Breast epithelium (tissue), 4 donors: Measurements from ENCODE around the gene GNE. TPM values are rescaled to one million over a fixed set of nuclear protein-coding genes. Genes with fewer than 3 reads are reported as not detected.

Experiments used
- DNase-seq, 2 donors: peaks; one replicate each; pipeline ENCODE4 v3.0.0-alpha.2; 2019; ENCODE audit warnings: low spot score in 2 of 2
- H3K27ac ChIP-seq, 2 donors: fragments of 200-600 bp; sonication (generic) in 1 of 2; one replicate each; pipeline ENCODE4 v1.5.1; 2016 to 2019; ENCODE audit warnings: mild to moderate bottlenecking in 1 of 2
- H3K27me3 ChIP-seq, 2 donors: fragments of 200-600 bp; sonication (generic) in 1 of 2; one replicate each; pipeline versions ENCODE4 v1.5.1 to v1.6.0; 2017 to 2019; ENCODE audit warnings: control low read depth in 1 of 2, mild to moderate bottlenecking in 1 of 2
- H3K36me3 ChIP-seq: fragments of 200-600 bp; one replicate; pipeline ENCODE4 v1.5.1; 2019
- H3K4me1 ChIP-seq, 2 donors: fragments of 200-600 bp; sonication (generic); one replicate each; pipeline ENCODE4 v1.5.1; 2016 to 2019; ENCODE audit warnings: control low read depth in 1 of 2
- H3K4me3 ChIP-seq, 3 donors: fragments of 200-600 bp; sonication (generic); 1 replicate in 2 of 3; 2 replicates in 1 of 3; pipeline ENCODE4 v1.5.1; 2016 to 2019; ENCODE audit warnings: mild to moderate bottlenecking in 3 of 3, moderate library complexity in 2 of 3
- H3K9me3 ChIP-seq, 2 donors: fragments of 200-600 bp; sonication (generic) in 1 of 2; one replicate each; pipeline ENCODE4 v1.5.1; 2016 to 2019; ENCODE audit warnings: control low read depth in 1 of 2
- CTCF ChIP-seq, 3 donors: fragments of 450-650 bp; IDR thresholded peaks; one replicate each; pipeline ENCODE4 v1.5.1; 2016 to 2017; ENCODE audit warnings: antibody characterized with exemption in 3 of 3, mild to moderate bottlenecking in 3 of 3, moderate library complexity in 3 of 3
- POLR2A ChIP-seq: fragments of 450-650 bp; IDR thresholded peaks from one replicate; pipeline ENCODE4 v1.6.1; 2016; ENCODE audit warnings: antibody characterized with exemption, mild to moderate bottlenecking, moderate library complexity
- POLR2AphosphoS5 ChIP-seq, 3 donors: sonication (generic); formaldehyde crosslinking; IDR thresholded peaks; one replicate each; pipeline ENCODE4 v1.6.1; 2017; ENCODE audit warnings: antibody characterized with exemption in 3 of 3
- intact Hi-C: fragments of 100-400 bp; cut with DNase I; formaldehyde crosslinking; loops from one replicate; pipeline ENCODE4 v1.15.1; 2023; ENCODE audit warnings: low total_unique reads
- total RNA-seq, 3 donors: library from RNA; depleted of rRNA; stranded (reverse); fragments of >200 nt; gene quantifications; one replicate each; pipeline ENCODE4 v1.1.0, GENCODE V29; 2016

The GNE gene
- total RNA-seq, 3 donors from 2014 or later, result 24.9 to 38.2 (median 35.1) TPM

- H3K4me1 ChIP-seq, result no peaks in the 10 kb centered on the region
Measured at GRCh38 chr9:36237230-36237629, 21.0 kb downstream of the GNE start.

GRCh38 chr9:36222449-36222848, 35.8 kb downstream of the GNE start:
- H3K27me3 ChIP-seq, result no peaks in the 10 kb centered on the region
- no peak for TF ChIP-seq POLR2A
- TF ChIP-seq CTCF (IDR thresholded peaks at IDR 0.05), result no peak
- TF ChIP-seq POLR2AphosphoS5 (IDR thresholded peaks at IDR 0.05), result no peak
- H3K4me3 ChIP-seq, result no peak overlapping the region
- peaks cover 6 to 8% of the 10 kb centered on the region in 2 donors for H3K9me3 ChIP-seq
- DNase-seq, result no peak
- H3K36me3 ChIP-seq, result peaks cover 9% of the 10 kb centered on the region
- intact Hi-C loops, result no loop called here
- no peak overlapping the region for H3K27ac ChIP-seq
- no peaks in the 10 kb centered on the region for H3K4me1 ChIP-seq

More at GRCh38 chr9:36237230-36237629, 21.0 kb downstream of the GNE start:
- no peaks in the 10 kb centered on the region for H3K9me3 ChIP-seq
- no peak overlapping the region for H3K27ac ChIP-seq
- intact Hi-C loops, result no loop called here
- TF ChIP-seq CTCF (IDR thresholded peaks at IDR 0.05), result no peak
- TF ChIP-seq POLR2A, result no peak
- no peak for TF ChIP-seq POLR2AphosphoS5 (IDR thresholded peaks at IDR 0.05)
- H3K27me3 ChIP-seq, result no peaks in the 10 kb centered on the region
- no peak for DNase-seq
- no peak overlapping the region for H3K4me3 ChIP-seq
- H3K36me3 ChIP-seq, result no peaks in the 10 kb centered on the region

- Histone ChIP-seq H3K4me1 (no peaks in the 10 kb centered on the region), H3K27ac (no peak overlapping the region), H3K36me3 (peaks cover 9% of the 10 kb centered on the region), H3K27me3 (no peaks in the 10 kb centered on the region), H3K4me3 (no peak overlapping the region), H3K9me3 (peaks cover 6 to 8% of the 10 kb centered on the region in 2 donors)
- intact Hi-C loops, result no loop called here
- no peak for TF ChIP-seq POLR2A
- TF ChIP-seq CTCF (IDR thresholded peaks at IDR 0.05), result no peak
- TF ChIP-seq POLR2AphosphoS5 (IDR thresholded peaks at IDR 0.05), result no peak
- DNase-seq, result no peak
Measured at GRCh38 chr9:36221667-36222066, 36.6 kb downstream of the GNE start.

GRCh38 chr9:36218411-36218901, 39.8 kb downstream of the GNE start:
- H3K4me1 ChIP-seq, result no peaks in the 10 kb centered on the region
- H3K36me3 ChIP-seq, result peaks cover 9% of the 10 kb centered on the region
- H3K27ac ChIP-seq, result peak overlapping the region; percentile 28 to 29
- H3K27me3 ChIP-seq, result no peaks in the 10 kb centered on the region
- H3K9me3 ChIP-seq, result peaks cover 6 to 8% of the 10 kb centered on the region in 2 donors
- TF ChIP-seq CTCF (IDR thresholded peaks at IDR 0.05) (no peak), POLR2A (no peak), POLR2AphosphoS5 (IDR thresholded peaks at IDR 0.05) (no peak)
- H3K4me3 ChIP-seq, result no peak overlapping the region
- intact Hi-C loops, result no loop called here
- peak in 1 of 2 donors; percentile 44 for DNase-seq

- Histone ChIP-seq H3K4me3 (no peak overlapping the region), H3K4me1 (no peaks in the 10 kb centered on the region), H3K36me3 (peaks cover 8% of the 10 kb centered on the region), H3K9me3 (peaks cover 6% of the 10 kb centered on the region in 2 donors), H3K27ac (peak overlapping the region; percentile 28 to 29), H3K27me3 (no peaks in the 10 kb centered on the region)
- TF ChIP-seq POLR2AphosphoS5 (IDR thresholded peaks at IDR 0.05) (no peak), POLR2A (no peak), CTCF (IDR thresholded peaks at IDR 0.05) (no peak)
- intact Hi-C loops, result no loop called here
- DNase-seq, result no peak
Measured at GRCh38 chr9:36218011-36218410, 40.2 kb downstream of the GNE start.
